HL-60/S4 treated with phorbol 12-myristate 13-acetate at 8.2 ng/mL for 4 days and 3 days (cell line): ENCODE results near the gene POLR2E.

Experiments
- in situ Hi-C: fragments of 300-500 bp; cut with MboI; formaldehyde crosslinking; loops from 2 replicates; pipeline ENCODE4 v1.15.0; 2022; ENCODE audit warnings: low sequenced_read_pairs

Gene POLR2E

DNA sequence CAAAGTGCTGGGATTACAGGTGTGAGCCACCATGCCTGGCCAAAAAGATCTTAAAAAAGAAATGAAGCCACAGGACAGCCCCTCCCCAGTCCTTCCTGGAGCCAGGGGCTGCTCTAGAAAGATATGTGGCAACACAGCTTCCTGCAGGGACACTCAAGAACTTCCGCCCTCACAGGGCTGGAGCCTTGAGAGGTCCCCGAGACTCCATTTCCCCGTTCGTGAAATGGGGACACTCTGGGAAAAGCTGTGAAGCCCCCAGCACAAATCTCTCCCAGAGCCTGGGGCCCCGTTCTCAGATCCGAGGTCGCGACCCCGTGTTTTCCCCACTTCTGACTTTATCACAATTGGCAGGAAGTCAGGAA, 6.1 kb upstream of the POLR2E start:
- in situ Hi-C loops, result no loop called here

DNA sequence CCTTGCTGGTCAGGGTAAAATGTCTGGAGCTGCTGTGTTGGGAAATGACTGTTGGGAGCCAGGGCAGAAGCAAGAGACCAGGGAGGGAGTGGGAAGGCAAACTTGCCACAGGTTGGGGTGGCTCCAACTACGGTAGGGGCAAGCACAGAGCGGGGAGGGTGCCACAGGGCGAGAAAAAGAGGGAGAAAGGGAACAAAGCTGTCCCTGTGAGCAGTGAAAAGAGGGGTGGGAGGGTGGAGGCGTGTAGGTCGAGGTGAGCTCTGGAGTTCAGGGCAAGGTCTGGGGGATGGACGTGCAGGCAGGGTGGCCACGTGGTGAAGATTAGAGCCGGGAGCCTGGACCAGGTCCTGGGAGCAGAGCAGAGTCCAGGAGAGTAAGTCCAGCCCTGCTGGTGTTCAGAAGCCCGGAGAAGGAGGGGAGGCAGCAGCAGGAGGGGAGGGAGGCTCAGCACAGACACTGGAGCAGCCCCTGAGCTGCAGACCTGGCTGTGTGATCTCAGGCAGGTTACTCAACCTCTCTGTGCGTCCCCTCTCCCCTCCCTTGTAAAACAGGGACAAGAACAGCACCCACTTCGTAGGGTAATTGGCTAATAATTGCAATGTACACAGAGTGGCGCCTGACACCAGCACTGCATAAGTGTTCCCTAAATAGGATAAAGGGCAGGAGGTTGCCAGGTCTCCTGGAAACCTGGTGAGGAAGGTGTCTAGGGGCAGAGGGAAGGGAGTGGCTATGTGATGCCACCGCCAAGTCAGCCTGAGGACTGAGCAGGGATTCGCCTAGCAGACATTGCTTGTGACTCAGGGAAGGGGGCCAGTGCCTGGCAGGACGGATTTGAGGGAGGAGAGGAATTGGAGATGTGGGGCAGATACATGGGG, 3.2 kb upstream of the POLR2E start:
- in situ Hi-C loops, result no loop called here

- in situ Hi-C loops, result no loop called here
These were observed 2.6 kb upstream of the POLR2E start for GRCh38 chr19:1097810-1098176.

GRCh38 chr19:1094655-1094977, 559 bp downstream of the POLR2E start:
- in situ Hi-C loops, result no loop called here

DNA sequence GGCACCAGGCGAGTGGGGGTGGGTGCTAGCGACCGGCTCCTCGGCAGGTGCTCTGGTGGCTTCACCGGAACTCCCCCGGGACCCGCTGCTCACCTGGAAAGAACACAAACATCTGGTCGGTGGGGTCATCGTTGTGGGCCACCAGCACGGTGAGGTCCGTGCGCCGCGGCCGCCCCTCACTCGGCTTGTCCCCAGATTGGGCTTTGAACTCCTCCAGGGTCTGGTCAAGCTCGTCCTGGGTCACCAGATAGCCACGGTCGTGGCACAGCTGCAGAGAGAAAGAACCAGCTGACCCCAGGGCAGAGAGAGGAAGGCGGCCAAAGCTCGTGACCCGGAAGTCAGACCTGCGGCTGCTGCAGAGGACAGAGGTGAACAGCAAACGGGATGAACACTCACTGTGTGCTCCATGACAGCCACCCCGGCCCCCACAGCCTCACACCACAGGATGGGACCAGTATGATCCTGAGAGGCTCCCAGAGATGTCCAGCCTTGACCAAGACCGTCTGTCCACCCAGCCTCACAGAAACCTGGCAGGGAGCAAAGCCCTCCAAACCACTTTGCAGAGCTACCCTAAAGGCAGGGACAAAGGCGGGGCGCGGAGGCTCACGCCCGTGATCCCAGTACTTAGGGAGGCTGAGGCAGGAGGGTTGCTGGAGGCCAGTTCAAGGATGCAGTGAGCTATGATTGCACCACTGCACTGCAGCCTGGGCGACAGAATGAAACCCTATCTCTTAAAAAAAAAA, 1.2 kb downstream of the POLR2E start:
- in situ Hi-C loops, result no loop called here

GRCh38 chr19:1093330-1093729, 1.8 kb downstream of the POLR2E start:
- in situ Hi-C loops, result no loop called here

GRCh38 chr19:1091544-1092175, 3.5 kb downstream of the POLR2E start:
- in situ Hi-C loops, result no loop called here

DNA sequence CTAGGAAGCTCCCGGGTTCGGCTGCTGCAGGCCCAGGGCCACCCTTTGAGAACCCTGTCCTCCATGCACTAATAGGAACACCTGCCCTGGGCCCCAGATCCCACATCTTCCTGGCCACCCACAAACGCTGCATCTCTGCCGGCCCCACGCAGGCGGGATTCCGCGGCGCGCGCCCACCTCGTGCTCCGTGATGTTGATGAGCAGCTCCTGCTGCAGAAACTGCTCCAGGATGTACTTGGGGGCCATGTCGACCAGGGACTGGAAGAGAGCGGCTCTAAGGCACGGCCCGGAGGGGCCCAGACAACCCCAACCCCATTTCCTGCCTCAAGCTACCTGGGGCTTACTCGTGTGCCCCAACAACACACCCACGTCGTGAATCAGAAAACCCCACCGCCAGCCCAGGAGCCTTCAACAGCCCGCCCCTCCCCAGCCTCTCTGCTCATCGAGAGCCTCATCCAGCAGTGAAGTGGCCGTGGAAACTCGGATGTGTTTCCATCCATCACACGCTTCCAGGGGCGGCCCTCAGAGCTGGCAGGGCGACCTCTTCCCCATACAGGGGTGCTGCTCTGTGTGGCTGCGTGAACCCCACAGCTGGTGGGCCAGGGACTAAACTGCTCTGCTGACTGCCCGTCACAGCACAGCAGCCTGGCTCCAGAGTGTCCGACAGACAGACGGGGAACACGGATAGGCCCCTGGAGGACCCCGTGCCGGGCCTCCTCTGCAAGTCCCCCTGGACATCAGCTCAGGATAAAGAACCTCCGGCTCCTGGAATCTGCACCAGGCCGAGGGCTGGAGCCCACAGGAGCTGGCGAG, 4.2 kb downstream of the POLR2E start:
- in situ Hi-C loops, result no loop called here

DNA sequence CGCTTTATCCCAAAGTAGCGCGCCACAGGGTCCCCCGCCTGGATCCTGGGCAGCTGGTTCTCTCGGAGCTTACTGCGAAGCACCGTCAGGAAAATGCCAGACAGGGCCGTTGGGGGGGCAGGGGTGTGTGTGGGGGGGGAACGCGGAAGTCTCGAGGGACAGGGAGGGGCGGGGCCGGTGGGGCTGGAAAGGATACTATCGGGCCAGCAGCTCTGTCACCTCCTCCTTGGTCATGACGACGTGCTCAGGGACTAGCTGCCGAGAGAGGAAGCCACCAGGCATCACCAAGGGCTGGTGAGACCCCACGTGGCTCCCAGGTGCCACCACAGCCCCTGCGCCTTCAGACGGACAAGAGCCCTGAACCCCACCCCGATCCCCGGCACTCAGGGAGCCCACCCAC, 5.3 kb downstream of the POLR2E start:
- in situ Hi-C loops, result no loop called here

GRCh38 chr19:1089126-1089771, 5.9 kb downstream of the POLR2E start:
- in situ Hi-C loops, result no loop called here

DNA sequence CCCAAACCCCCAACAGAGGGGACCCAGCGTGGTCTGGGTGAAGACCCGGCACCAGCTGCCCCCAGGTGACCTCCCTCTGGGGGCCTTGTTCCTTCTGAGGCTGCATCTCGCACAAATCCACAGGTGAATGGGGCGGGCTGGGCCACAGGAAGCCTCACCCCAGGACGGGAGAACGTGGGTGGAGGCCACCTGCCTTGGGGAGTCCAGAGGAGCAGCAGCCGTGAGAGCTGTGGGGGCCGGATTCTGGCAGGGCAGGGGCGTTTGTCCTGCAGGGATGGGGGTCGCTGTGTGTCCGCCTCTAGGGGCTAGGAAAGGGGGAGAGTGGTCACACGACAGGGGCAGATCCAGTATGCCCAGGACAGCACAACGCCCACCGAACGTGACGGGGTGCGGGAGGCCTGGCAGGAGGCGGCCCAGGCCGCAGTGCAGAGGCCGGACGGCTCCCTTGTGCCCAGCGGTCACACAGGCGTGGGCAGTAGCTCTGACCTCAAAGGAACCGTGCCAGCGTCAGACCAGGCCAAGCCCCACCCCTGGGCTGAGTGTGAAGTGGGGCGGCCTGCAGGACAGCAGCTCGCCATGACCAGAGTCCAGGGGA, 6.7 kb downstream of the POLR2E start:
- in situ Hi-C loops, result no loop called here

GRCh38 chr19:1087813-1088415, 7.3 kb downstream of the POLR2E start:
- in situ Hi-C loops, result no loop called here

- in situ Hi-C loops, result no loop called here
These were observed 8.6 kb downstream of the POLR2E start for GRCh38 chr19:1086613-1087012.

DNA sequence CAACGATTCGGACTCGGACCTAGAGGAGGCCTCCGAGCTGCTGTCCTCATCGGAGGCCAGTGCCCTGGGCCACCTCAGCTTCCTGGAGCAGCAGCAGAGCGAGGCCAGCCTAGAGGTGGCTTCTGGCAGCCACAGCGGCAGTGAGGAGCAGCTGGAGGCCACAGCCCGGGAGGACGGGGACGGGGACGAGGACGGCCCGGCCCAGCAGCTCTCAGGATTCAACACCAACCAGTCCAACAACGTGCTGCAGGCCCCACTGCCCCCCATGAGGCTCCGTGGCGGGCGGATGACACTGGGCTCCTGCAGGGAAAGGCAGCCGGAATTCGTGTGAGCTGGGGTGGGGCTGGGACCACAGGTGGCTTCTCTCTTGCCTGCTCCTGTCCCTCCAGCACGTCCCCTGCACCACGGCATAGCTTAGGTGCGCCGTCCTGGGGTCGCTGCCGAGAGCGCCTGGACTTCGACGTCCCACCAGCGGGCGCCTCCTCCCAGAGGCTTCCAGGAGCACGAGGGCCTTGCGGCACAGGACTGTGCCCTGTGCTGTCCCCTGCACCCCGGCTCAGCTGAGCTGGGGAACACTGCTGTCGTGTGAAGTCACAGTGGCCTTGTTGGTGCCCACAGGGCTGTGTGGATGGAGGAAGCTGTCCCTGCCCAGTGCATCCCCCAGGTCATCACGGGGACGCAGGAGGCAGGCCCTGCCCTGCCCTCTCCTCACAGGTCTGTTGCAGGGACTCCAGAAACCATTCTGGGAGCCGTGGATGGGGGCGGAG, 9.3 kb downstream of the POLR2E start:
- in situ Hi-C loops, result no loop called here

DNA sequence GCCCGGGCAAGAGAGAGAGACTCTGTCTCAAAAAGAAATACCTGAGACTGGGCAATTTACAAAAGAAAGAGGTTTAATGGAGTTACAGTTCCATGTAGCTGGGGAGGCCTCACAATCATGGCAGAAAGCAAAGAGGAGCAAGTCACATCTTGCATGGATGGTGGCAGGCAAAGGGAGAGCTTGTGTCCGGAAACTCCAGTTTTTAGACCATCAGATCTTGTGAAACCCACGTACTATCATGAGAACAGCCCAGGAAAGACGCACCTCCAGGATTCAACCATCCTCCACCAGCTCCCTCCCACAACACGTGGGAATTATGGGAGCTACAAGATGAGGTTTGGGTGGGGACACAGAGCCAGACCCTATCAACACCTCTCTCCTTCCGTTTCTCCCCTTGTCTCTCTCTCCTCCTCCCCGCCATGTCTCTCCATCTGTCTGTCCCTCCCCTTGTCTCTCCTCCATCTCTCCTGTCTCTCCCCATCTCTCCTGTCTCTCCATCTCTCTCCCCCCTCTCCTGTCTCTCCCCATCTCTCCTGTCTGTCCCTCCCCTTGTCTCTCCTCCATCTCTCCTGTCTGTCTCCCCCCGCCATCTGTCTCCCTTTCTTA, 10.0 kb downstream of the POLR2E start:
- in situ Hi-C loops, result no loop called here

DNA sequence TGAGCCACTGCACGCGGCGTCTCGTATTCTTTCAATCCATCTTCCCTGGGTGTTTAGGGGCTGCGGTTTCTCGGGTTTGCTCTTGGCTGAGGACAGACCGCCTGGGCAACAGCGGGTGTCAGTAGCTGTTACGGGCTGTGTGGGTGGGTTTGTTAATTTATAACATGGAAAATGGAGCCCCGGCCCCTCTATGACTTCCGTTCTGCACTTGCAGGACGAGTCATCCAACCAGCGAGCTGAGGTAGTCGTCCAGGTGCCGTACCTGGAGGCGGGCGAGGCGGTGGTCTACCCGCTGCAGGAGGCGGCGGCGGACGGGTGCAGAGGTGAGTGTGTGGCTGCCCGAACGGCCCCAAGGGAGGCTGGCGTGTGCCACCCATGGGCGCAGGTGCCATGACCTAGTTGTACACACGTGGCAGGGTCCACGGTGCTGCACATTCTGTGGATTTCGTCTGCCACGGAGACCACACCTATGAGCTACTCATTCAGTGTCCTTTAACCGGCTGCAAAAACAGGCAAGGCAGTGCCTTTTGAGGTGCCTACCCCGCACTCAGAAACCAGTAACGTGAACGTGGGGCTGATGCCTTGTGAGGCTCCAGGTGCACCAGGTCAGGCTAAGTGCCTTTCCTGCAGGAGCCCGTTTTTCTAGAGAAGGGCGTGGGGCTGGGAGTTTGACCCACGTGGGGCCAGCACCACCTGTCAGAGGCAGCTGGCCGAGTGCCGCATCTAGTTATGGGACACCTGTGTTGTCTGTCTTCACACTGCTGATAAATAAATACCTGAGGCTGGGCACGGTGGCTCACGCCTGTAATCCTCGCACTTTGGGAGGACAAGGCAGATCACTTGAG, 10.9 kb downstream of the POLR2E start:
- in situ Hi-C loops, result no loop called here

DNA sequence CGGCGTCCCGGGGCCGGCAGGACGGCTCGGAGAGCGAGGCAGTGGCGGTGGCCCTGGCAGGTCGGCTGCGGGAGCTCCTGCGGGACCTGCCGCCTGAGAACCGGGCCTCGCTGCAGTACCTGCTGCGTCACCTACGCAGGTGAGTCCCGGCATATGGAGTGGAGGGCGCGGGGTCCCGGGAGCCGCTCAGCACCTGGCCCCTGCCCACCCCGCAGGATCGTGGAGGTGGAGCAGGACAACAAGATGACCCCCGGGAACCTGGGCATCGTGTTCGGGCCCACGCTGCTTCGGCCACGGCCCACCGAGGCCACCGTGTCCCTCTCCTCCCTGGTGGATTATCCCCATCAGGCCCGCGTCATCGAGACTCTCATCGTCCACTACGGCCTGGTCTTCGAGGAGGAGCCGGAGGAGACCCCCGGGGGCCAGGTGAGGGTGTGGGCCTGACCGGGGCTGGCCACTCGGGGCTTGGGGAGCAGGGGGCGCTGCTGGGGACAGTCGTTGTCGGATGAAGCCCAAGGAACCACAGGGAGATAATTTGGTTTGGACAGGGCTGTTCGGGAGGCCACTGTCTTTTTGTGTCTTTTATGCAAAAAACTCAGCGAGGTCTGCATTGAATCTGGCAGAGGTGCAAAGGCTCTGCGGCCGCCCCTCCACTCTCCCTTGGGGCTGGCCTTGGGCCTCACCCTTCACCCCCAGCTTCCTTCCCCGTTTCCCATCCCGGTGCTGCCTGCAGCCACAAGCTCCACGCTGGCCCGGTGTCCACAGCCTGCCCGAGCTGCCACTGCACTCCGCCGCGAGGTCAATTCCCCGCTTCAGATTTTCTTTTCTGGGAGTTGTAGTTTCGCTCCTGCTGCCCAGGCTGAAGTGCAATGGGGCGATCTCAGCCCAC, 12.0 kb downstream of the POLR2E start:
- in situ Hi-C loops, result no loop called here
